PFSK-1 (cell line): ENCODE results near the gene C10orf62.

Experiments used
- POLR2AphosphoS5 ChIP-seq: IDR thresholded peaks from 2 replicates; pipeline ENCODE4 v1.6.1; 2012; ENCODE audit warnings: low read depth, mild to moderate bottlenecking, control low read depth, low read length, moderate library complexity
- SIN3A ChIP-seq: IDR thresholded peaks from 2 replicates; pipeline ENCODE4 v1.6.1; 2012; ENCODE audit warnings: mild to moderate bottlenecking, low read length, moderate library complexity, borderline replicate concordance; ENCODE audit not compliant: insufficient read depth
- TAF1 ChIP-seq: IDR thresholded peaks from 2 replicates; pipeline ENCODE4 v1.6.1; 2012; ENCODE audit warnings: low read length, control low read depth, borderline replicate concordance; ENCODE audit not compliant: insufficient read depth
- TF ChIP-seq, protein P1 (sequence below), 2 experiments: IDR thresholded peaks; 2 replicates each; pipeline versions ENCODE4 v1.6.1 to v1.8.0; 2011 to 2012; ENCODE audit warnings: low read depth in 2 of 2, low read length in 2 of 2, control low read depth in 1 of 2, inconsistent platforms in 1 of 2, mild to moderate bottlenecking in 1 of 2, moderate library complexity in 1 of 2; ENCODE audit not compliant: insufficient read depth in 1 of 2

GRCh38 chr10:97549587-97550322 lies 39.8 kb upstream of the C10orf62 start:
- TF ChIP-seq, protein P1, sequence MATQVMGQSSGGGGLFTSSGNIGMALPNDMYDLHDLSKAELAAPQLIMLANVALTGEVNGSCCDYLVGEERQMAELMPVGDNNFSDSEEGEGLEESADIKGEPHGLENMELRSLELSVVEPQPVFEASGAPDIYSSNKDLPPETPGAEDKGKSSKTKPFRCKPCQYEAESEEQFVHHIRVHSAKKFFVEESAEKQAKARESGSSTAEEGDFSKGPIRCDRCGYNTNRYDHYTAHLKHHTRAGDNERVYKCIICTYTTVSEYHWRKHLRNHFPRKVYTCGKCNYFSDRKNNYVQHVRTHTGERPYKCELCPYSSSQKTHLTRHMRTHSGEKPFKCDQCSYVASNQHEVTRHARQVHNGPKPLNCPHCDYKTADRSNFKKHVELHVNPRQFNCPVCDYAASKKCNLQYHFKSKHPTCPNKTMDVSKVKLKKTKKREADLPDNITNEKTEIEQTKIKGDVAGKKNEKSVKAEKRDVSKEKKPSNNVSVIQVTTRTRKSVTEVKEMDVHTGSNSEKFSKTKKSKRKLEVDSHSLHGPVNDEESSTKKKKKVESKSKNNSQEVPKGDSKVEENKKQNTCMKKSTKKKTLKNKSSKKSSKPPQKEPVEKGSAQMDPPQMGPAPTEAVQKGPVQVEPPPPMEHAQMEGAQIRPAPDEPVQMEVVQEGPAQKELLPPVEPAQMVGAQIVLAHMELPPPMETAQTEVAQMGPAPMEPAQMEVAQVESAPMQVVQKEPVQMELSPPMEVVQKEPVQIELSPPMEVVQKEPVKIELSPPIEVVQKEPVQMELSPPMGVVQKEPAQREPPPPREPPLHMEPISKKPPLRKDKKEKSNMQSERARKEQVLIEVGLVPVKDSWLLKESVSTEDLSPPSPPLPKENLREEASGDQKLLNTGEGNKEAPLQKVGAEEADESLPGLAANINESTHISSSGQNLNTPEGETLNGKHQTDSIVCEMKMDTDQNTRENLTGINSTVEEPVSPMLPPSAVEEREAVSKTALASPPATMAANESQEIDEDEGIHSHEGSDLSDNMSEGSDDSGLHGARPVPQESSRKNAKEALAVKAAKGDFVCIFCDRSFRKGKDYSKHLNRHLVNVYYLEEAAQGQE (IDR thresholded peaks at IDR 0.05; ENCODE audit: insufficient read depth in 1 of 2, low read depth in 2 of 2, low read length in 2 of 2) = no peak
- no peak for TF ChIP-seq POLR2AphosphoS5
- no peak for TF ChIP-seq SIN3A
- TF ChIP-seq TAF1 = no peak
